DMS 273 (cell line): ENCODE measurements around the gene CCDC160.
"Not testable (repeated sequence)": the region's sequence is repeated elsewhere in the genome, so short reads cannot be mapped to it uniquely, and the experiment has no call there.

Experiments
- DNase-seq: peaks from one replicate; lab custom pipeline; 2025; ENCODE audit not compliant: unreplicated experiment; lab: John Stamatoyannopoulos, UW

CCDC160 gene

GRCh38 chrX:134236626-134237614, at the start of gene CCDC160:
Gene CCDC160, plus strand, starts transcription at chrX:134237182. Its CDS starts 7,619 bp downstream, at chrX:134244801.
- peak; percentile 68 for DNase-seq

GRCh38 chrX:134191281-134191680, 45.7 kb upstream of the CCDC160 start:
- no peak for DNase-seq

DNA sequence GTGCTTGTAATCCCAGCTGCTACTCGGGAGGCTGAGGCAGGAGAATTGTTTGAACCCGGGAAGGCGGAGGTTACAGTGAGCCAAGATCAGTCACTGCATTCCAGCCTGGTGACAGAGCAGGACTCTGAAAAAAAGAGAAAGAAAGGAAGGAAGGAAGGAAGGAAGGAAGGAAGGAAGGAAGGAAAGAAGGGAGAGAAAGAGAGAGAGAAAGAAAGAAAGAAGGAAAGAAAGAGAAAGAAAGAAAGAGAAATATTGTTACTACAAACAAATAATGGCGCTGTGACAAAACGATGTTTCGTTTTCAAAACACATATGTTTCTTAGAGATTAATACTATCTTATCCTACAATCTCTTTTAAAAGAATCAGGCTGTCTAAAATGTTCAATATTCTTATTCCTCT, 42.1 kb upstream of the CCDC160 start:
- DNase-seq, result no peak

- DNase-seq, result no peak
These were observed 34.4 kb upstream of the CCDC160 start for GRCh38 chrX:134202561-134202960.

DNA sequence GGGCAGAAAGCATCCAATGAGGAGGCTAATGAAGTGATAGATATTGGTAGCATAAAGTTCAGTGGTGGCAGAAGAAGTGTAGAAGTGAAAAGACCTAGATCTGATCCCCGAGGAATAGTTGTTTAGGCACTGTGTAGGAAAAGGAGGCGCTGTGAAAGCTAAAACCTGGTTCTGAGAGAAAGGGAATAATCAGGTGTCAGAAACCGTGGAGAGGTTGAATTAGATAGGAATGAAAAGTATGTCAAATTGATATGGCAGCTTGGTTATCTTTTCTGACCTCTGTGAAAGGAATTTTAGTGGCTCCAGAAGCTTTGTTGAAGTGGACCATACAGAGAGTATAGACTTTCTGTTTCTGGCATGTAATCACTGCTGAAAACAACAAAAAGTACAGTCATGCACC, 30.8 kb upstream of the CCDC160 start:
- DNase-seq, result no peak

DNA sequence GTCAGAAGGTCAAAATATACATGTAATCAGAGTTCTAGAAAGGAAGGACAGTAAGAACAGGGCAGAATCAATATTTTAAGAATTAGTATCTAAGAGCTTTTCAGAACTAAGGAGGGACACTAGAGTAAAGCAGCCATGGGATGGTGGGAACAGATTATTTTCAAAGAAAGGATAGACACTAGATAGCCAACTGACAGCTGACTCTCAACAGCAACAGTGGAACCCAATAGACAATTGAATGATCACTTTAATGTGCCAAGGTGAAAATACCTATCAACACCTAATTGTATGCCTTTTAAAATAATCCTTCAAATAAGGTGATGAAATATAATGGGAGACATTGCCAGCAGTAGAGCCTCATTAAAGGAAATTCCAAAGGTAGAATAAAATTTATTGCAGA, 26.5 kb upstream of the CCDC160 start:
- DNase-seq, result no peak

DNA sequence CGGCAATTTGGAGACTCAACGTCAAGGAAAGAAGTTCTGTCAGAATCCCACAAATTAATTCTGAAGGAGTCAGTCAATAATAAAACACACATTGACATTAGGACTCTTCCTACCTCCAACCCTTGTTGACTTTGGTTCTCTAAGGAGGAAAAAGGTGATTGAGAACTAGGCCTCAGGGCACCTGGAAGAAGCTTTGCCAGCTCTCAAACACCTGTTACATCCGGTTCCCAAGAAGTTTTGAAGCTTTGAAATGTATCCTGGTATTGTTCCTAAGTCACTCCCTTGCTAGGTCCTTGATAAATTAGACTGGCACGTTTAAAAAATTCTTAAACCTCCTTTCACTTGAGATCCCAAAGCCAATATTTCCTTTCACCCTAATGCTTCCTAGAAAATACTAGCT, 1.7 kb upstream of the CCDC160 start:
- DNase-seq, result no peak

GRCh38 chrX:134238144-134238543, 1.2 kb downstream of the CCDC160 start:
- DNase-seq, result not testable (repeated sequence)

DNA sequence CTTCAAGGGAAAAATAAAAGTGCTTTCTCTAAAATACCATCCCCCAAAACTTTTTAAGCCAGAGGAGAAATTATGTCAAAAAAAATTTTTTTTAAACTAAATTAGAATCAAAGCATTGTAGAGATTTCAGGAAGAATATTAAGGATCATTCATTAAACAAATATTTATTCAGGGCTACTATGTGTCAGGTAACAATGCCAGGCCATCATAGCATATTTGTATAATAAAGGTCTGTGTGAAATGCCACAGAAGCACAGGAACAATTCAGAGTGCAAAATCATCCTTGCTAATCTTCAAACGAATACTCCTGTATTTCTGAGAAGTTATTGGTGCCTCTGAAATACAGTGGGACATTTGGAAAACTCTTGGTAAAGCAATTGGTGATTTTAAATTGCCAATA, 2.0 kb downstream of the CCDC160 start:
- DNase-seq, result no peak

- DNase-seq, result no peak
These were observed 3.2 kb downstream of the CCDC160 start for GRCh38 chrX:134240209-134240608.

DNA sequence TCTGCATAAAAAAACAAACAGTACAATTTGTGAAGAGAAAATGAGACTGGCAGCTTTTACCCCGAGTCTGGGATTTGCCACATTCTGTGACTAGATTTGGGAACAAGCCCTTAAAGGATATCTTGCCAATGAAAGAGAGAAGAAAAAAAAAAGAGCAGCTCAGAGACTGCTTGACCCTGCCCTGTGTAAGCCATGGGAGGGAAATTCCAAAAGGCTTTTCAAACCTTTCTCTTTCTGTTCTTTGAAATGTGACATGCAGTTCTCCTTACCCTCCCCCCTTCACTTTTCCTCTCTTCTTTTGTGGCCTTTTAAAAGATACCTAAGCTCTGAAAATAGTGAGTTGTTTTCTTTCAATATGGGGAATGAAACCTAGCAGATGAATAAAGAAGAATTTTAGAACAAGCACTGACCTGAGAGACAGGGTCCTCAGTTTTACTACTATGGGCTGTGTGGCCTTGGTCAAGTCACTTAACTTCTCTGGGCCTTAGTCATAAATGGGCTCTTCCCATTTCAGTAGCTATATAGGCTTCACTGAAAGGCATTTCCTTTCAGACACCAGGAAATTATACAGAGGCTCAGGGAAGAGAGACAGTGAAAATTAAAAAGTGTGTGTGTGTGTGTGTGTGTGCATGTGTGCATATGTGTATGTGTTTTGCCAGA, 5.1 kb downstream of the CCDC160 start:
- DNase-seq, result no peak

DNA sequence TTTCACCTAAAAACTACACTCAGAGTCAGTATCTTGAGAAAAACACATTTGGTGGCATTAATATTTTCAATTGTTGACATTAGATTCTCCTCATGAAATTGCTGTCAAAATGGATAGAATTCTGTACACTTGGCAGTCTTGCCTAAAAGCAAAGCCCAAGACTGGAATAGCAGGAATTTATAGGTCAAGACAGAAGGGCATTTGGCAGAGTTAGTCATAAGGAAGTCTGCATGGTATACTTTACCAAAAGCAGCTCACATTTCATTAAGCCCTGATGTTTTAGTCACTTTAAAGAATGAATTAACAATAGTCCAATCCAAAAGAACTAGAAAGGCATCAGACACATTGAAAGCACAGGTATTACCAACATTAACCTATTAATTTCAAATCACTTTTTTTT, 7.1 kb downstream of the CCDC160 start:
- no peak for DNase-seq

DNA sequence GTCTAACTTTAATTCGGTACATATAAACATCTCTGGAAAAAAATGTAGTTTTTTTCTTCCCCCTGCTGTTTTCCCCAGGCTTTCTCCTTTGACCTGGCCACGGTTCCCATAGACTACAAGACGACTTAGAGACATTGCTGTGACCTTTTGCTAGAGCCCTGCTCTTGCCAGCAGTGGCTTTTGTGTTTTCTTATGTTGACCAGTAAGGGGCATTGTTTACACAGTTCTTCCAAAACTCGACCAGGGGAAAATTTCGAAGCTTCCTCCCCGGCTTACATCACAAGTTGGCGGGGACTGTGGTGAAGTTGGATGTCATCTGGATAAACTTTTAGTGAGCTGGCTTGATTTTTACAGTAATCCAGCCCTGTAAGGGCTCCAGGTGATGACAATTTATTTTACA, 9.3 kb downstream of the CCDC160 start:
- DNase-seq, result no peak

GRCh38 chrX:134247492-134247891, 10.5 kb downstream of the CCDC160 start:
- no peak for DNase-seq

DNA sequence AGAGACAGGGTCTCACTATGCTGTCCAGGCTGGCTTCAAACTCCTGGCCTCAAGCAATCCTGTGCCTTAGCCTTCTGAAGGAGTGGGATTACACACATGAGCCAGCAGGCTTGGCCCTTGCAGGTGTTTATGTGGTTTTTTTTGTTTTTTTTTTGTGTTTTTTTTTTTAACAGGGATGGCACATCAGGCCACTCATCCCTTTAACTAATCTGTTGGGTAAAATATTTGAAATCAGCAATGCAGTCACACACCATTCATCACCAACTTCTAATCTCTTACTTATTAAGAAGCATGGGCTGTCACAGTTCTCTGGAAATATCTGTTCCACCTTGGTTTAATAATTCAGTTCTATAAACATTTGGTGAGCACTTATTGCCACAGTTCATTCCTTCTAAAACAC, 12.3 kb downstream of the CCDC160 start:
- DNase-seq, result no peak

GRCh38 chrX:134251241-134251640, 14.3 kb downstream of the CCDC160 start:
- DNase-seq, result no peak

GRCh38 chrX:134254511-134254910, 17.5 kb downstream of the CCDC160 start:
- DNase-seq, result no peak

DNA sequence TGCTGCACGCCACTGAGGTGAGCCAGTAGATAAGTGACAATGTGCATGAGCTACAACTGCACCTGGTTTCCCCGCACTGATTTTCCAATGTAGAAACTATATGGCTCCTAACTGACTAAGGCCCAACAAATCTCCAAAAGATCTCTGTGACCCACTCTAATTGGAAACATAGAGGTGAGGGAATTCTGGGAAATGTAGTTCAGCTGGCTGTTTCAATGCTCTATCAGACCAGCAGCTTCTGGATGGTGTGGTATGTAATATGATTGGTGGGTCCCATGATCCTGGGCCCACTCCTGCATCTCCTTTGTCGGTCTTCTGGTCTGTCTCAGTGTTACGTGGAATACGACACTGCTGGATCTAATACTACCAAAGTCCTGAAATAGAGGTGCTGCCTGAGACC, 18.6 kb downstream of the CCDC160 start:
- DNase-seq, result no peak

DNA sequence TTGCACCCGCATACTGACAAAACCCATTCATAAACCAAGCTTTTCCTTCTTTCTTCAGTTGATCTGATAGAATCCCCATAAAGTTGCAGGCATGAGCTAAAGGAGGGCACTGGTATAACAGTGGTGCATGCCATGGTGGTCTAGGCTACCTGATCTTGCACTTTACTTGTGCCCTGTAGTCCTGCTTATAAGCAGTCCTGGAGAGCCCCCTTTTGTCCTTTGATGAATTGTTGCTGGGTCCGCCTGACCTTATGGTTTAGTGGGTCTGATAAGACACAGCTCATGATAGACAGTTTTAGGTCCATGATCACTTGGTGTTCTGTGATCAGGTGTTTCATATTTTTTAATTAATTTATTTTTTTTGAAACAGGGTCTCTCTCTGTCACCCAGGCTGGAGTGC, 19.7 kb downstream of the CCDC160 start:
- no peak for DNase-seq

- no peak for DNase-seq
These were observed 21.2 kb downstream of the CCDC160 start for GRCh38 chrX:134258202-134258601.

DNA sequence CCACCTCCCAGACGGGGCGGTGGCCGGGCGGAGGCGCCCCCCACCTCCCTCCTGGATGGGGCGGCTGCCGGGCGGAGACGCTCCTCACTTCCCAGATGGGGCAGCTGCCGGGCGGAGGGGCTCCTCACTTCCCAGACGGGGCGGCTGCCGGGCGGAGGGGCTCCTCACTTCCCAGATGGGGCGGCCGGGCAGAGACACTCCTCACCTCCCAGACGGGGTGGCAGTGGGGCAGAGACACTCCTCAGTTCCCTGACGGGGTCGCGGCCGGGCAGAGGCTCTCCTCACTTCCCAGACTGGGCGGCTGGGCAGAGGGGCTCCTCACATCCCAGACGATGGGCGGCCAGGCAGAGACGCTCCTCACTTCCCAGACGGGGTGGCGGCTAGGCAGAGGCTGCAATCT, 49.0 kb downstream of the CCDC160 start:
- DNase-seq, result not testable (repeated sequence)

DNA sequence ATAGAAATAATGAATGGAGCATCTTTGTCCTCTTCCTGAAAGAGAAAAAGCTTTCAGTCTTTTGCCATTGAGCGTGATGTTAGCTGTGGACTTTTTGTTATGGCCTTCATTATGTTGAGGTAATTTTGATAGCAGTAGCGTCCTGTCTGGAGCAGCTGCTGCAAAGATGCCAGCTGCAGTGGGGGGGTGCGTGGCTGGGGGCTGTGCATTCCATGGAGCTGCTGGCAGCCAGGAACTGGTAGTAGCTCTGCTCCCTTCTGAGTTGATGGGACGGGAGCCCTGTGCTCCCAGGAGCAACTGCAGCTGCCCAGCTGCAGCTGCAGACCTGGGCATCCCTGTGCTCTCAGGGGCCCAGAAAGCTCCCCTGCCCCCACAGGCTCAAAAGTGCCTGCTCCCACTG, 50.4 kb downstream of the CCDC160 start:
- peak; percentile 76 for DNase-seq
